K562 (cell line): ENCODE results near the gene RCC1. TPM values are rescaled to one million over a fixed set of nuclear protein-coding genes. Genes with fewer than 3 reads are reported as not detected.

ENCODE experiments used
- ARID4B ChIP-seq: sonication (generic); formaldehyde crosslinking; IDR thresholded peaks from 2 replicates; pipeline ENCODE4 v1.8.0; 2022; ENCODE audit warnings: mild to moderate bottlenecking, missing genetic modification reagents
- CCNT2 ChIP-seq: IDR thresholded peaks from 2 replicates; pipeline ENCODE4 v1.6.1; 2011; ENCODE audit warnings: borderline replicate concordance, low read depth, mild to moderate bottlenecking, moderate library complexity, mixed read lengths, low read length; ENCODE audit not compliant: insufficient read length; ENCODE audit errors: extremely low read depth
- CLOCK ChIP-seq: fragments of 250-450 bp; sonication (Bioruptor Pico); IDR thresholded peaks from 2 replicates; pipeline ENCODE4 v1.4.0; 2020; ENCODE audit warnings: mild to moderate bottlenecking, moderate library complexity, borderline replicate concordance
- POU5F1 ChIP-seq: fragments of 150-350 bp; IDR thresholded peaks from 2 replicates; pipeline ENCODE4 v1.6.1; 2014; ENCODE audit warnings: borderline replicate concordance, low read length, low read depth, mild to moderate bottlenecking; ENCODE audit not compliant: partially characterized antibody
- SLC30A9 ChIP-seq: fragments of 250-450 bp; sonication (Bioruptor Pico); IDR thresholded peaks from 2 replicates; pipeline ENCODE4 v1.8.0; 2022; ENCODE audit warnings: mild to moderate bottlenecking, moderate library complexity
- TAF9B ChIP-seq: fragments of 450-650 bp; IDR thresholded peaks from 2 replicates; pipeline ENCODE4 v1.6.1; 2018; ENCODE audit warnings: mild to moderate bottlenecking; ENCODE audit not compliant: partially characterized antibody
- ZNF507 ChIP-seq: conservative IDR thresholded peaks from 2 replicates; pipeline ENCODE4 v1.6.1; 2017; ENCODE audit warnings: missing genetic modification characterization, missing compliant biosample characterization
- polyA plus RNA-seq, 8 experiments: library from polyadenylated mRNA; depleted of rRNA in 4 of 8; stranded (reverse) in 5 of 8; unstranded in 3 of 8; fragments of >200 nt; fragmentation: Nextera tagmentation in 2 of 8; fragmentation: Illumina TruSeq in 1 of 8; extraction: Ambion mirVana in 2 of 8; extraction: Trizol in 1 of 8; gene quantifications; 2 replicates each; pipeline versions ENCODE4 v1.2.1 to v1.2.3, GENCODE V29; 2011 to 2014; ENCODE audit warnings: inconsistent platforms in 1 of 8, missing spikeins in 1 of 8
- total RNA-seq, 7 experiments: library from RNA; depleted of rRNA in 6 of 7; stranded (reverse); fragments of >200 nt in 6 of 7; fragmentation: Illumina TruSeq in 2 of 7; extraction: Trizol in 2 of 7; gene quantifications; 2 replicates each; pipeline versions ENCODE4 v1.2.1 to v1.2.3, GENCODE V29; 2011 to 2021; ENCODE audit warnings: low replicate concordance in 1 of 7
- TF ChIP-seq, protein P1 (sequence below): sonication (generic); formaldehyde crosslinking; IDR thresholded peaks from 2 replicates; pipeline ENCODE4 v1.8.1; 2023; ENCODE audit warnings: mild to moderate bottlenecking, missing genetic modification reagents
- TF ChIP-seq, protein P2 (sequence below): fragments of 450-650 bp; IDR thresholded peaks from 2 replicates; pipeline ENCODE4 v1.6.1; 2016; ENCODE audit warnings: low read depth

Gene RCC1
- total and polyA plus RNA-seq, 9 of the 15 experiments (the other 6 are each of a cell fraction or from before 2014, with no cell fraction given): 16.4 to 202 (median 107) TPM

DNA sequence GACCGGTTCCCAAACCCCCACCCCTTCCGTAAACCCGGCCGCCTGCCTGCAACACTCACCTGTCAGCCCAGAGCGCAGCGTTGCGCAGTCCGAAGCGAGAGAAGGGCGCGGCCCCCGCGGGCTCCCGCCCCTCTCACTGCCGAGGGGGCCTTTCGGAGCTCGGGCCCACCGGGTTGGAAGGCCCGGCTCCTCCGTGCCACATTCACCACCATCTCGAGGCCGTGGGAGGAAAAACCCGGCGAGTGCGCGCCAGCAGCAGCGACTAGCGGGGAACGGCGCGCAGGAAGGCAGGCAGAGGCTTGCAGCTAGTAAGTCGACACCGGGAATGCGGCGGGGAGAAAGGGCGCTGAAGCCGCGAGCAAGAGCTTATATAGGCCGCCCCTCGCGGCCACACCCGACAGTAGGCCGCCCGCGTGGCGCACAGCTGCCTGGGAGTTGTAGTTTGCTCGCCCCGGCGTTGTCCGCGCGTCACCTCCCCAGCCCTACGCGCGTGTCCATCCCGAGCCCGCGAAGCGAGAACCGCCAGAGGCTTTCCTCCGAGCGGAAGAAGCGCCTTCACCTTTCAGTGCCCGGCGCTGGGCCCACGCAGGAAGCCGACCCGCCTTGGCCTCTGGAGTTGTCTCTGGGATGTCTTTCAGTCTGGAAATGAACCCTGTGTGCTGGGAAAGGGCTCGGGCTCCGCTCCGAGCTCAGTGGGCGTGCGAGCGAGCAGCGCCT lies 75.8 kb downstream of the RCC1 start (continued):
- TF ChIP-seq, protein P1, sequence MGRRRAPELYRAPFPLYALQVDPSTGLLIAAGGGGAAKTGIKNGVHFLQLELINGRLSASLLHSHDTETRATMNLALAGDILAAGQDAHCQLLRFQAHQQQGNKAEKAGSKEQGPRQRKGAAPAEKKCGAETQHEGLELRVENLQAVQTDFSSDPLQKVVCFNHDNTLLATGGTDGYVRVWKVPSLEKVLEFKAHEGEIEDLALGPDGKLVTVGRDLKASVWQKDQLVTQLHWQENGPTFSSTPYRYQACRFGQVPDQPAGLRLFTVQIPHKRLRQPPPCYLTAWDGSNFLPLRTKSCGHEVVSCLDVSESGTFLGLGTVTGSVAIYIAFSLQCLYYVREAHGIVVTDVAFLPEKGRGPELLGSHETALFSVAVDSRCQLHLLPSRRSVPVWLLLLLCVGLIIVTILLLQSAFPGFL (CRISPR knock-in tag): peak; percentile 76
- TF ChIP-seq TAF9B: peak; percentile 99
- peak; percentile 95 for TF ChIP-seq CCNT2
- peak; percentile 94 for TF ChIP-seq ARID4B (CRISPR knock-in tag)
- TF ChIP-seq SLC30A9: no peak
- TF ChIP-seq CLOCK (CRISPR knock-in tag): no peak
- TF ChIP-seq, protein P2, sequence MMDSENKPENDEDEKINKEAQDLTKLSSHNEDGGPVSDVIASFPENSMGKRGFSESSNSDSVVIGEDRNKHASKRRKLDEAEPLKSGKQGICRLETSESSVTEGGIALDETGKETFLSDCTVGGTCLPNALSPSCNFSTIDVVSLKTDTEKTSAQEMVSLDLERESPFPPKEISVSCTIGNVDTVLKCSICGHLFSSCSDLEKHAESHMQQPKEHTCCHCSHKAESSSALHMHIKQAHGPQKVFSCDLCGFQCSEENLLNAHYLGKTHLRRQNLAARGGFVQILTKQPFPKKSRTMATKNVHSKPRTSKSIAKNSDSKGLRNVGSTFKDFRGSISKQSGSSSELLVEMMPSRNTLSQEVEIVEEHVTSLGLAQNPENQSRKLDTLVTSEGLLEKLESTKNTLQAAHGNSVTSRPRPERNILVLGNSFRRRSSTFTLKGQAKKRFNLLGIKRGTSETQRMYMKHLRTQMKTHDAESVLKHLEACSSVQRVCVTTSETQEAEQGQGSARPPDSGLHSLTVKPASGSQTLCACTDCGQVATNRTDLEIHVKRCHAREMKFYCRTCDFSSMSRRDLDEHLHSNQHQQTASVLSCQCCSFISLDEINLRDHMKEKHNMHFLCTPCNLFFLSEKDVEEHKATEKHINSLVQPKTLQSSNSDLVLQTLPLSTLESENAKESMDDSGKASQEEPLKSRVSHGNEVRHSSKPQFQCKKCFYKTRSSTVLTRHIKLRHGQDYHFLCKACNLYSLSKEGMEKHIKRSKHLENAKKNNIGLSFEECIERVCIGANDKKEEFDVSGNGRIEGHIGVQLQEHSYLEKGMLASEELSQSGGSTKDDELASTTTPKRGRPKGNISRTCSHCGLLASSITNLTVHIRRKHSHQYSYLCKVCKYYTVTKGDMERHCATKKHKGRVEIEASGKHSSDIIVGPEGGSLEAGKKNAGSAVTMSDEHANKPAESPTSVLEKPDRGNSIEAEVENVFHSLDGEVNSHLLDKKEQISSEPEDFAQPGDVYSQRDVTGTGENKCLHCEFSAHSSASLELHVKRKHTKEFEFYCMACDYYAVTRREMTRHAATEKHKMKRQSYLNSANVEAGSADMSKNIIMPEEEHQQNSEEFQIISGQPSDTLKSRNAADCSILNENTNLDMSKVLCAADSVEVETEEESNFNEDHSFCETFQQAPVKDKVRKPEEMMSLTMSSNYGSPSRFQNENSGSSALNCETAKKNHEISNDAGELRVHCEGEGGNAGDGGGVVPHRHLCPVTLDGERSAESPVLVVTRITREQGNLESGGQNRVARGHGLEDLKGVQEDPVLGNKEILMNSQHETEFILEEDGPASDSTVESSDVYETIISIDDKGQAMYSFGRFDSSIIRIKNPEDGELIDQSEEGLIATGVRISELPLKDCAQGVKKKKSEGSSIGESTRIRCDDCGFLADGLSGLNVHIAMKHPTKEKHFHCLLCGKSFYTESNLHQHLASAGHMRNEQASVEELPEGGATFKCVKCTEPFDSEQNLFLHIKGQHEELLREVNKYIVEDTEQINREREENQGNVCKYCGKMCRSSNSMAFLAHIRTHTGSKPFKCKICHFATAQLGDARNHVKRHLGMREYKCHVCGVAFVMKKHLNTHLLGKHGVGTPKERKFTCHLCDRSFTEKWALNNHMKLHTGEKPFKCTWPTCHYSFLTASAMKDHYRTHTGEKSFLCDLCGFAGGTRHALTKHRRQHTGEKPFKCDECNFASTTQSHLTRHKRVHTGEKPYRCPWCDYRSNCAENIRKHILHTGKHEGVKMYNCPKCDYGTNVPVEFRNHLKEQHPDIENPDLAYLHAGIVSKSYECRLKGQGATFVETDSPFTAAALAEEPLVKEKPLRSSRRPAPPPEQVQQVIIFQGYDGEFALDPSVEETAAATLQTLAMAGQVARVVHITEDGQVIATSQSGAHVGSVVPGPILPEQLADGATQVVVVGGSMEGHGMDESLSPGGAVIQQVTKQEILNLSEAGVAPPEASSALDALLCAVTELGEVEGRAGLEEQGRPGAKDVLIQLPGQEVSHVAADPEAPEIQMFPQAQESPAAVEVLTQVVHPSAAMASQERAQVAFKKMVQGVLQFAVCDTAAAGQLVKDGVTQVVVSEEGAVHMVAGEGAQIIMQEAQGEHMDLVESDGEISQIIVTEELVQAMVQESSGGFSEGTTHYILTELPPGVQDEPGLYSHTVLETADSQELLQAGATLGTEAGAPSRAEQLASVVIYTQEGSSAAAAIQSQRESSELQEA: no peak
- no peak for TF ChIP-seq ZNF507
- peak; percentile 53 for TF ChIP-seq POU5F1
